Stimulated activated CD8-positive, alpha-beta memory T cell treated with anti-CD3 and anti-CD28 coated beads, Interleukin-15, amount 100 ng/mL, for 1 hour (primary cell): ENCODE results near the gene ZNF655.
A peak's percentile ranks its signal among the peaks of the same experiment; 100 is the strongest.

Experiments used
- DNase-seq: peaks from one replicate; pipeline ENCODE4 v3.0.0-alpha.2; 2020; ENCODE audit warnings: low read depth

Gene ZNF655

DNA sequence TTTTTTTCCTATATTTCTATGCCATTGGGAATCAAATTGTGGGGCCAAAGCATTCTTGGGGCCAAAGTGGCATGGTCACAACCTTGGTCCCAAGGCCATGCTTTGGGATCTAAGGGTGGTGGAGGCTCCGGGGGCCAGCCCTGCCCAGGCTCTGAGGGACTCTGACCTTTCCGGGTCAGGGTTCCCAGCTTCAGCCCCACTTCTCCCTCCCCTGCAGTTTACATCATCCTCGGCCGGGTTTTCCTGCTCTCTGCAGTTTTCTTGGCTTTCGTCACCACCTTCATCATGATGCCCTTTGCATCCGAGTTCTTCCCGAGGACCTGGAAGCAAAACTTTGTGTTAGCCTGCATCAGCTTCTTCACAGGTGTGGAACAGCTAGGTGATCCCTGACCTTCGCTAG, 48.1 kb downstream of the ZNF655 start:
- DNase-seq = no peak

DNA sequence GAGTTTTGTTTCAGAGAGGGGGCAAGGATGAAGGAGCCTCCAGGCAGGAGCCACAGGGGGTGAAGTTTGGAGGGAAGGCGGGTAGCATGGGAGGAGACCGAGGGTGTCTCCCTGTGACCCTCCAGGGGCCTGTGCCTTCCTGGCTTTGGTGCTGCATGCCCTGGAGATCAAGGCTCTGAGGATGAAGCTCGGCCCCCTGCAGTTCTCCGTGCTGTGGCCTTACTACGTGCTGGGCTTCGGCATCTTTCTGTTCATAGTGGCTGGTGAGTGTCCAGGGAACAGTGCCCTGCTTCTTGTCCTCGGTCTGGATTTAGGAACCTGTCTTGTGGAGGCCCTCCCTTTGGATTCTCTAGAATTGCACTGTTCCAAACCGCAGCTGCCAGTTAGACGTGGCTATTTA, 49.1 kb downstream of the ZNF655 start:
- DNase-seq = no peak

DNA sequence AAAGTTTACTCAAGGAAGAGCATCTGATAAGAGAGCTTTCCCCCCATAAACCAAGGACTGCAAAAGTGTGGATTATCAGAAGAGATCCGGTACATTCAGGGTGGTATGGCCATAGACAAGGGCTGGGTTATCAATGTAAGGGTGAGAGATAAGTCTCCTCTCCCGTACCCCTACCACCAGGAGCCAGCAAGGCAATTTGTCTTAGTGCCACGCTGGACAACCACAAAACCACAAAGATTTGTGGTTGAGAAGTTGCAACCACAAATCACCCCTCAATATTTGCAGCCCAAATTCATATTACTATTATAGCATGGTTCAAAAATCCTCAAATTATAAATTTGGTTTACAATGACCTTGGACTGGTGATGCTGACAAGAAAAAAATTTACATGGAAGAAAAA, 56.1 kb downstream of the ZNF655 start:
- DNase-seq = no peak

DNA sequence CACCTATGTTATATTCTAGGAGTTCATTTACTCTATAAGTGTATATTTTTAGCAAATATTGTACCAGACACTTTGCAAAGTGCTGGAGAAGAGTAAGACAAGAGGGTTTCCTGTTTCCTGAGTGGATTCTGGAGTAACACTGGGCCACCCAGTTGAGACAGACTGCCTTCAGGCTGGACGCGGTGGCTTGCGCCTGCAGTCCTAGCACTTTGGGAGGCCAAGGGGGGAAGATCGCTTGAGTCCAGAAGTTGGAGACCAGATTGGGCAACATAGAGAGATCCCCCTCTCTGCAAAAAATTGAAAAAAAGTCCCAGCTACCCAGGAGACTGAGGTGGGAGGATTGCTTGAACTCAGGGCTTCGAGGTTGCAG, 57.5 kb downstream of the ZNF655 start:
- no peak for DNase-seq

DNA sequence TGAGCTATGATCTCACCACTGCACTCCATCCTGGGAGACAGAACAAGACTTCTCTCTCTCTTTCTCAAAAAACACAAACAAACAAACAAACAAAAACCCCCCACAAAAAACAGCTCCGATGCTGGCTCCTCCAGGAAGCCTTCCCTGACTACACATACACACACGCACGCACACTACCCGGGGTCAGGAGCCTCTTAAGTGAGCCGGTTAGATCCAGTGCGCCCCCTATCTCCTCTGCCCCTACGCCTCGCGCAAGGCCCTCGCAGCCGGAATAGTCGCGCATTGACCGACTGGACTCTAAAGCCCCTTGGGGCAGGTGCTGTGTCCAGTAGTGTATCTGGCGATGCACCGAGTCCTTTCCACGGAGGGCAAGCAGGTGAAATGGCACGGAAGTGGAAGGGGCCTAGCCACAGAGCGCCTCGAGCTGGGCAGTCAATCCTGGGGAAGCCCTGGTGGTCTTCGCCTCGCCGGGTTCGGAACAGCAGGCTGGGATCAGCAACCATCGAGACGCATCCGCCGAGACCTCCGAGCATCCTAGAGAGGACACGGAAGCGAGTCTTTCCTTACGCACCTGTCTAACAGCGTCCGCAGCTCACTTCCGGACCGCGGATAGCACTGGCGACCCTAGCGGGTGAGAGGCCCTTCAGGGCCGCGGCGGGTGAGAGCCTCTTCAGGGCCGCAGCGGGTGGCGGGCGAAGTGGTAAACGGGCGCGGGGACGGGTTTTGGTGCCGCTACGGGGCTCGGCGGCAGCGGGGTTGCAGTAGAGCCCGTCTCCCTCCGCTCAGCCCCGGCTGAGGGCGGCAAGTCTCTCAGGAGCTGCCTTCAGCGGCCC, 58.1 kb downstream of the ZNF655 start, which contains the start of gene ZSCAN25:
Gene ZSCAN25 (plus strand): TSS at position 588 of the 833 bp plus-strand sequence. CDS start 2,661 bp downstream, outside the sequence.
- DNase-seq = peak; percentile 68

DNA sequence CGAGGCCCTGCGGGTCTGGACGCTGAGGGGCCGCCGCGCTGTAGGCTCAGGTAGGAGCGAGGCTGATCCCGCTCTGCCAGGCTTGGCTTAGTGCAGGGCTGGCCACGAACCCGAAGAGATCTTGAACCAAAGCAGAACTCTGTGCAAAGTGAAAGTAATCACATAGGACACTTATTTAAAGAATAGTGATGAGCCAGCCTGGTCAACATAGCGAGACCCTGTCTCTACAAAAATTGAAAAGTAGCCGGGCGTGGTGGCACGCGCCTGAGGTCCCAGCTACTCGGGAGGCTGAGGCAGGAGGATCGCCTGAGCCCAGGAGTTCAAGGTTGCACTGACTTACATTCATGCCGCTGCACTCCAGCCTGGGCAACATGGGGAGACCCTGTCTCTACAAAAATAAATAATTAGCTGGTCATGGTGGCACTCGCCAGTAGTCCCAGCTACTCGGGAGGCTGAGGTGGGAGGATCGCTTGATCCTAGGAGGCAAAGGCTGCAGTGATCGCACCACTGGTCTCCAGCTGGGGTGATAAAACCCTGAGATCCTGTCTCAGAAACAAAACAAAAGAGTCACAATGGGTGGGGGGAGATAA, 58.8 kb downstream of the ZNF655 start:
- no peak for DNase-seq

DNA sequence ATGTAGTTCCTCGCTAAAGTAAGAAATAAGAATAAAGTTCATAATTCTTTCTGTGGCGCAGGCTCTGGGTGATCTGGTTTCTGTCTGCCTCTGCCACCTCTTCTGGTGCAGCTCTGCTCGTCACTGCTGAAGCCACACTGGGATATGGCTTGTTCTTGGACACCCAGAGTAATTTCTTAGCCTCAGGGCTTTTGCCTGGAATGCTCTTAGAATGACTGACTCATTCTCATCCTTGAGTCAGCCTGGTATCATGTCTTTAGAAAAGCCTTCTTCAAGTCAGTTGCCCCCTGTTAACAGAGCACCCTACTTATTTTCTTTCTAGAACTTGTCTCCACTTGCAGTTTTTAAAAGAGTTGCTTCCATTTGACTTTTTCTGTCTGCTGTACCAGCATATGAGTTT, 60.3 kb downstream of the ZNF655 start:
- no peak for DNase-seq

DNA sequence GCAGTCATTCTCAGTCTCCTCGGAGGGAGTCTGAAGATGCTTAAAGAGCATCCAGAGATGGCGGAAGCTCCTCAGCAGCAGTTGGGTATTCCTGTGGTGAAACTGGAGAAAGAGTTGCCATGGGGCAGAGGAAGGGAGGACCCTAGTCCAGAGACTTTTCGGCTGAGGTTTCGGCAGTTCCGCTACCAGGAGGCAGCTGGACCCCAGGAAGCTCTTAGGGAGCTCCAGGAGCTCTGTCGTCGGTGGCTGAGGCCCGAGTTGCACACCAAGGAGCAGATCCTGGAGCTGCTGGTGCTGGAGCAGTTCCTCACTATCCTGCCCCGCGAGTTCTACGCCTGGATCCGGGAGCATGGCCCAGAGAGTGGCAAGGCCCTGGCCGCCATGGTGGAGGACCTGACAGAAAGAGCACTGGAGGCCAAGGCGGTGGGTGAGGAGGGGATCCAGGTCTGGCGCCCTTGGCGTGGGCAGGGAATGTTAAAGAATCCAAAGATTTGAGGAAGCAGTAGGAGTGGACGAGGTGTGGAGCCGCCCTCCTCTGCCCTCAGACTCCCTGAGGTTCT, 61.2 kb downstream of the ZNF655 start:
- no peak for DNase-seq

DNA sequence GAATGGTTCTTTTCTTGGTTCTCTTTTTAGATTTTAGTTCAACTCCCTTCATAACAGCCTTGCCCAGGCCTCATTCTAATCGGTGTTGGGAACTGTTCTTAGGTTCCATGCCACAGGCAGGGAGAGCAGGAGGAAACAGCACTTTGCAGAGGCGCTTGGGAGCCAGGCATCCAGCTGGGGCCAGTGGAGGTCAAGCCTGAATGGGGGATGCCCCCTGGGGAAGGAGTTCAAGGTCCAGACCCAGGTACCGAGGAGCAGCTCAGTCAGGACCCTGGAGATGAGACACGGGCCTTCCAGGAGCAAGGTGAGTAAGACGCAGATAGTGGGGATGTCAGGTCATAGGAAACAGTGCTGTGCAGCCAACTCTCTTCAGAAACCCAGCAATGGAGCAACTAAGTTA, 62.8 kb downstream of the ZNF655 start:
- DNase-seq = no peak

DNA sequence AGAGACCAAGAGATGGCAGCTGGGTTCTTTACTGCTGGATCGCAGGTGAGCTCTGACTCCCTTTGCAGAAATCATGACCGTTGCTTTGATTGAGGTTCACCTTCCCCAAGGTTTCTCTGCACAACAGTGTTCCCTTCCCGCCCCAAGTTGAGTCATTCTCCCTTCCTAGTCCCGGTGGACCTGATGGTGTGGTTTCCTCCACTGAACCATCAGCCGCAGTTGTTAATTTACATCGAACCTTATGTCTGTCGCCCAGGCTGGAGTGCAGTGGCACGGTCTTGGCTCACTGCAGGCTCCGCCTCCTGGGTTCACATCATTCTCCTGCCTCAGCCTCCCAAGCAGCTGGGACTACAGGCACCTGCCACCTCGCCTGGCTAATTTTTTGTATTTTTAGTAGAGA, 64.2 kb downstream of the ZNF655 start:
- DNase-seq = no peak

DNA sequence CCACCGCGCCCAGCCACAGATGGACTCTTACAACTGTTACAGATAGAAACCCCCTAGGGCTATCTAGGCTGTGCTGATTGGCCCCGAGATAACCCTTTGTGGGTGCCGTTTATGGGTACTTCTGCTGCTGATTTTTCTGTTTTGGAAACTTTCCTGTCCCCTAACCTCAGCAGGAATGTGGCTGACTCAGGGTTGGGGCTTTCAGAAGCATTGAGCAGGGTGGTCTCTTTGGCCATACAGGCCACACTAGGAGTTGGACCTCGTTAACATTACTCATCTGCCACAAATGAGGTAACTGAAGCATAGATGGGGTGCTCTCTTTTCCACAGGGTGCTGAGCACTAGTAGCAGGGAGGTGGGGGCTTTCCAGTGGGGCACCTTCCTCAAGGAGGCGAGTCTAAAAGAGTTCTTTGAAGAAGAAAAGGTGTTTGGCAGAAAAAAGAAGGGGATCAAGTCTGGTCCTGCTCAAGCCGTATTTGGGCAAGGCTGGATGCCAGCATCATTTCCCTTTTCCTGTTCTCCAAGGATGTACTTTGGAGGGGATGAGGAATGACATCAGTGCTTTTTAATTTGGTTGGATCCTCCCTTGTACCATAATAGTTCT, 64.8 kb downstream of the ZNF655 start:
- DNase-seq = no peak

DNA sequence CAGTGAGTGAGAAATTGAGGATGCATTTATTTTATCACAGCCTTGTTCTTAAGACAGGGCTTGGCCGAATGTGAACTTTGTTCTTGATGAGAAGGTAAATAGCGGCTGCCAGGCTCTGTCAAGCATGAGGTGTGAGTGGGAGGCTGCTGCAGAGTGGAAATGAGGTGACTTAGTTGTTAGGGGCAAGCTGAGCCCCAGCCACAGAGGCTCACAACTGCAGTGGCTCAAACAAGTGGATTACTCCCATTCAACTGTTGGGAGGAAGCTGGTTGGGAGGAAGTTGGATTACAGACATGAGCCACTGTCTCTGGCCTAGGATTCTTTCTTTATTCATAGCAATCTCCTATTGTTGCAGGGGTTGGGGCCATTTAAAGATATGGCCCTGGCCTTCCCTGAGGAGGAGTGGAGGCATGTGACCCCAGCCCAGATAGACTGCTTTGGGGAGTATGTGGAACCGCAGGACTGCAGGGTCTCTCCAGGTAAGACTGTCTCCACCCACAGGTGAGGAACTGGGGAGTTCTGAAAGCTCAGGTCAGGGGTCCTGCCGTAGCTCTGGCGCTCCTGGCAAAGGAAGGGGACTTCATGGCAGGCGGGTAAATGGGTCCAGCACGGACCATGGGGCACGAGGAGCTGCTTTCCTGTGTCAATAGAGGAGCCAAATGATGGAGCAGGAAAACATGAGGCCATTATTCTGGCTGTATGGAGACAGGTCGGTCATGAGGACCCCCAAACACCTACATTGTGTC, 65.4 kb downstream of the ZNF655 start:
- no peak for DNase-seq

DNA sequence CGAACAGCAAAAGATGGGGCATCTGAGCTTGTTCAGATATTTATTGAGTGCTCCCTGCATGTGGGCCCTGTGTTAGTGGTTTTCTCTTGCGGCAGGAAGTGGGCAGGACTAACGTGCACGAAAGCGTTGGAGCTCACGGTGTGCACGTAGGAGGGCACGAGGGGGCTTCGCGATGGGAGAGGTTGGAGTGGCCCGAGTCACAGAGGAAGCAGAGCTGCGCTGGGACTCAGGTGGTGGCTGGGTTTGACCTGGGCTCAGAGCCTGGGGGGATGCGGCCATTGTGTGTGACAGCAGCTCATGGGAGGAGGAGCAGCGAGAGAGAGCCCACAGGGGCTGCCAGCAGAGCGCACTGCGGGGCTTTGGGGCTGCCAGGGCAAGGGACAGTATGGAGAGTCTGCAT, 66.0 kb downstream of the ZNF655 start:
- peak; percentile 29 for DNase-seq

DNA sequence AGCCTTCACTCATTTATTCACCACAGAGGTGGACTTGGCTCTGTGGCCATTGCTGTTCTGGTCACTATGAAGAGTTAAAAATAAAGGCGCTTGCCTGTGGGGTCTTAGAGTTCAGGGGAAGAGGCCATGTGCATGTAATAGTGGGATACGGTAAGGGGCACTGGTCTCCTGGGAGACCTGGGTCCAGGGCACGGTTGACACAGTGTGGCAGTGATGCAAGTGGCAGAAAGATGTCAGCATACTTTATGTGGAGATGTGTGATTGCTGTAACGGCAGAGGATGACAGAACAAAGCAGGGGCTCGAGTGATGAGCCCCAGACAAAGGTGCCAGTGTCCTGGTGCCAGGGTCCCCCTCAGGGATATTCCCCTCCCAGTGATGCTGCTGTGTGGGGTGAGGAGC, 66.9 kb downstream of the ZNF655 start:
- no peak for DNase-seq

DNA sequence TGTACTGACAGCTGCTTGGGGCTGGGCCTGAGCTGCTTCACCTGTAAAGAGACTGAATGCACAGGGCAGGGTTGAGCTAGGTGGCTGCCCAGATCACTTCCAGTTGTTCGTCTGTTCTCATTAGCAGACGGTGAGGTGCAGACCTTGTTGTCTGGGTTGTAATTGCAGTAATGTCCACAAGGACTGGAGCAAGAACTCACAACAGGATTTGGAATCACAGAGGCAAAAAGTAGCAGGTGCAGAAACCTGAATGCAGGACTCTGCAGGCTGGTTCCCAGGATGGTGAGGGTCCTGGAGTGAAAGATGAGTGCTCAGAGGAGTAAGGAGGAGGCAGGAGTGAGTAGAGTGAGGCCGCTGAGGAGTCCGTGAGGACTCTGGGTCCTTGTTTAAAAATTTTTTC, 67.5 kb downstream of the ZNF655 start:
- DNase-seq = no peak
